IPS-18c (cell line): ENCODE measurements around the gene OR2V2.
"Not testable (repeated sequence)": the region's sequence is repeated elsewhere in the genome, so short reads cannot be mapped to it uniquely, and the experiment has no call there.

Experiments
- H3K4me3 ChIP-seq: 2 replicates; pipeline ENCODE4 v1.7.0; 2013; ENCODE audit warnings: low read depth, mild to moderate bottlenecking, low read length, moderate library complexity; ENCODE audit not compliant: insufficient read depth
- H3K9me3 ChIP-seq: one replicate; pipeline ENCODE4 v1.6.1; 2013; ENCODE audit warnings: mild to moderate bottlenecking, low read length, moderate library complexity; ENCODE audit not compliant: control insufficient read depth, insufficient read depth

Gene OR2V2

GRCh38 chr5:181113572-181113971 is 33.8 kb upstream of the OR2V2 start:
- H3K4me3 ChIP-seq, H3K9me3 ChIP-seq: not testable (repeated sequence)

- H3K4me3 ChIP-seq = peak overlapping the region; percentile 40; the same call in 1 of the 2 replicates
- H3K9me3 ChIP-seq = no peaks in the 10 kb centered on the region
Measured at GRCh38 chr5:181114284-181114843, 33.0 kb upstream of the OR2V2 start.

DNA sequence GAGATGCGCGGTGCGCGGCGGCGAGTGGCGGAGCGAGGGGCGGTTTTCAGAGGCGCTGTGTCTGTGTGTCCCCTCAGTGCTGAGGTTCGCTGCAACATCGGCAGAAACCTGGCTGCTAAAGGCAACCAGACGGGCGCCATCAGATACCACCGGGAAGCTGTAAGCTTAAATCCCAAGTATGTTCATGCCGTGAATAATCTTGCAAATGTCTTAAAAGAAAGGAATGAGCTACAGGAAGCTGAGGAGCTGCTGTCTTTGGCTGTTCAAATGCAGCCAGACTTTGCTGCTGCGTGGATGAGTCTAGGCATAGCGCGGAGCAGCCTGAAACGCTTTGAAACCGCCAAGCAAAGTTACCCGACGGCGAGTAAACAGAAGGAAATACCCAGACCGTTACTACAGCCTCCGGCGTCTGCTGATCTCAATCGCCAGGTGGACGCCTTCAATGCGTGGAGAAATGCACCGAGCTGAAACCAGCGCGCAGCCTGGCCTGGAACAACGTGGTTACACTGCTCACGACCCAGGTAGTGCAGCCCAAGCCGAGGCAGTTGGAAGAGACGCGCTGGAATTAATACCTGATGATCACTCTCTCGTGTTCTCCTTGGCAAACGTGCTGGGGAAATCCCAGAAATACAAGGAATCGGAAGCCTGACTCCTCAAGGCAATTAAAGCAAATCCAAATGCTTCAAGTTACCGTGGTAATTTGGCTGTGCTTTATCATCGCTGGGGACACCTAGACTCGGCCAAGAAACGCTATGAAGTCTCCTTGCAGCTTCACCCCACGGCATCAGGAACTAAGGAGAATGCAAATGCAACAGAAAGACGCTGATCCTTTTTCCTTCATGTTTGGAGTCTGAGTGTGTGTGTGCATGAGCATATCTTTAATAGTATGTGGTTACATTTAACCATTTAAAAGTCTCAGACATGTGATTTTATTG is 32.3 kb upstream of the OR2V2 start:
- H3K9me3 ChIP-seq = no peaks in the 10 kb centered on the region
- H3K4me3 ChIP-seq = peak overlapping the region; percentile 40; the same call in 1 of the 2 replicates

DNA sequence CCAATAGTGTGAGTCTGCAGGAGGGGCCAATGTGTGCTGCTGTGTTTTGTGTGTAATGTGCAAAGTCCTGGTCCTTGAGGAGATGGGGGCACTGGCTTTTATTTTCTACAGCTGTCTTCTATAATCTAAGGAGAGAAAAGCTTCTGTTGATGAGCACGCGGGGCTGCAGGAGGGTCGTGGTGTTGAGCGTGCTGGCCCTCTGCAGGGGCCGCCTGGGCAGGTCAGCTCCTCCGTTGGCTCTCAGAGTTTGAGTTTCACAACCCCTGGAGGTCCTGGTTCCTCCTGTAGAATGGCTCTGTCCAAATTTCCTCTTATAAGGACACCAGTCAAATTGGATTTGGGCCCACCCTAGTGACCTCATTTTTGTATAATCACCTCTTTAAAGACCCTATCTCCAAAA is 29.0 kb upstream of the OR2V2 start:
- no peaks in the 10 kb centered on the region for H3K9me3 ChIP-seq
- H3K4me3 ChIP-seq = no peak overlapping the region

DNA sequence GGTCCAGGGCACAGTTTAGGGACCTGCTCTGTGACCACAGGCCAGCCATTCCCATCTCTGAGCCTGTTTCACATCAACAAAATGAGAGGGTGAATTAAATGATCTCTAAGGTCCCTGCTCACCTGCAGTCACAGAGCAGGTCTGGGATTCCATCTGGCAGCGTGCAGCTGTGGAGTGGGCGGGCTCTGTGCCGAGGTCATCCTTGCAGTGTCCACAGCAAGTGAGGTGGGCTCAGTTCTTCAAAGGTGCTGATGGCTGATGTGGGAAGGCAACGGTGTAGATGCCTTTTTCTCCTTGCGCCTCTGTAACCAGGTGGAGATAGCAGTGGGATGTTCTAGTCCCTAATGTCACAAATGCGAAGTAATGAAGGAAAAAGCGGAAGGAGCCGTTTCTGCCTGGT is 28.3 kb upstream of the OR2V2 start:
- Histone ChIP-seq H3K9me3 (no peaks in the 10 kb centered on the region), H3K4me3 (no peak overlapping the region)

GRCh38 chr5:181120306-181120705 is 27.1 kb upstream of the OR2V2 start:
- H3K9me3 ChIP-seq = no peaks in the 10 kb centered on the region
- no peak overlapping the region for H3K4me3 ChIP-seq

DNA sequence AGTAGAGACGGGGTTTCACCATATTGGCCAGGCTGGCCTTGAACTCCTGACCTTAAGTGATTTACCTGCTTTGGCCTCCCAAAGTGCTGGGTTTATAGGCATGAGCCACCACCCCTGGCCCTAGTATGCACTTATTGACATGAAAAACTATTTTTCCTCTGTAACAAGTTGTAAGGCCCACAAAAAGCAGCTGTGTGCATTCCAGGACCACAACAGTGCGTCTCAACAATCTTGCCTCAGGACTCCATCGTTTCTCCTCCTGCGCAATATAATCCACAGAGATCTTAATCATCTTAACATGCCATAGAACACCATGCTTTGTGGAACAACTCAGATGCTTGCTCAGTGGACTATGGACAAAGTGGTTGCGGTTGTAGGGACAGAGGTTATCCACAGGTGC is 26.6 kb upstream of the OR2V2 start:
- H3K9me3 ChIP-seq = no peaks in the 10 kb centered on the region
- no peak overlapping the region for H3K4me3 ChIP-seq

DNA sequence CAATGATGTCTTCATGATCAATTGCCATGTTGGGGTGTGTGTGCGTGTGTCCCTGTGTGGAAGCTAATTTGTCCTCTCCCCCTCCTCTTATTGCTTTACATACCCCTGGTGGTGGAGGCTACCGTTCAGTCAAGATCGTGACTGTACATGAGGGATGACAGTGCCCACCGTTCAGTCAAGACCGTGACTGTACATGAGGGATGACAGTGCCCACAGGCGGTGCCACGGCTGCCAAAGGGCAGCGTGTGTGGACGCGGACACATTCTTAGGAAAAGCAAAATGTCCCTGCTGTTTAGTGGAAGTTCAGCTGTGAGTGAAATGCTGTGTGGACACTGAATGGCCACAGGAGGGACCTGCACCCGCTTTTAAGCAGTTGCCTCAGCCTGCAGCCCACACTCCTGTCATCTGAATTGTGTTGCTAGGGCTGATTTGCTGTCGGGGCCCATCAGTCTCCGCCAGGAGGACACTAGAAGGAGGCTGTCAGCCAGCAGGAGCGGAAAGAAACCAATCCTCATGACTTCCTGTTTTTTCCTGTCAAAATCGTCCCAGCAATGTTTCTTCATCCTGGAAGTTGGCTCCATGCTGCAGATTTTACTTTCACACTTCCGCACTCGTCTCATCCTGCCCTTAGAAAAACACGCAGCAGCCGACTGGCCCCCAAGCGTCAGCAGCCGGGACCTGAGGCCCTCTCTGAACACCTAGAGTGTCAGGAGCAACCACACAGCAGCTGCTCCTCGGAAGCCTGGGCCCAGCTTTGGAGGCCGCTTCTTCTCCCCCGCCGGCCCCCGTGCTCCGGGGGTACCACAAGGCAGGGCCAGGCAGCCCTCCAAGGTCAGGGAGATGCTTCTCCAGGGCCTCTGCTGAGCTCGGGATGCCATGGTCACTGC is 25.5 kb upstream of the OR2V2 start:
- Histone ChIP-seq H3K4me3 (no peak overlapping the region), H3K9me3 (no peaks in the 10 kb centered on the region)

GRCh38 chr5:181124526-181124925 is 22.9 kb upstream of the OR2V2 start:
- Histone ChIP-seq H3K9me3 (no peaks in the 10 kb centered on the region), H3K4me3 (no peak overlapping the region)

- H3K9me3 ChIP-seq = no peaks in the 10 kb centered on the region
Measured at GRCh38 chr5:181126841-181127240, 20.5 kb upstream of the OR2V2 start.

GRCh38 chr5:181127456-181127855 is 19.9 kb upstream of the OR2V2 start:
- no peak overlapping the region for H3K4me3 ChIP-seq
- H3K9me3 ChIP-seq = no peaks in the 10 kb centered on the region

More at GRCh38 chr5:181126841-181127240, 20.5 kb upstream of the OR2V2 start:
- H3K4me3 ChIP-seq = no peak overlapping the region

DNA sequence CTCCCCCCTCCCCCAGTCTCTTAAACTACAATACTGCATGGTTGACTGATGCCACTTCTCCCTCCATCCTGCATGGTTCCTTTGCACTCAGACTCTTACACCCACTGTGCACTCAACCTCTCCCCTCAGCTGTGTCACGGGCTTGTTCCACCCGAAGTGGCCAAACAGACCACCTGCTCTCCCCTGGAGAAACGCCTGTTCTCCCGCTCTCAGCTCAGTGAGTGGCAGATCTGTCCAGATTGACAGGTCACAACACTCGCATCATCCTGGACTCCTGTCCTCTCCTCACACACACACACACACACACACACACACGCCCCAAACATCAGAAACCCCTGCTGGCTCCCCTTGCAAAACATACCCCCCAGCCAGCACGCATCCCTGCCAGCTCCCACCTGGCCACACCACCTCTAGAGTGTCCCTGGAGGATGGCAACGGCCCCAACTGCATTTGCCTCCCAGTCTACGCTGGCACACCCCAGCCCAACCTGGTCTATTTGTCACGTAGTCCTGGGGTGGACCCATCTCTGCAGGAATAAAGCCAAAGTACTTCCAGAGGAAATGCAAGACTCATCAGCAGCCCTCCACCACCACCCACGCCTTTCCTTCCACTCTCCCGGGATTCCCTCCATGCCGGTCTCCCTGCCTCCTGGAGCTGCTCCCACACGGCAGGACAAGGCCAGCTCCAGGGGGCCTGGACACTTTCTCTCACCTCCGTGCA is 19.3 kb upstream of the OR2V2 start:
- Histone ChIP-seq H3K4me3 (no peak overlapping the region), H3K9me3 (no peaks in the 10 kb centered on the region)

DNA sequence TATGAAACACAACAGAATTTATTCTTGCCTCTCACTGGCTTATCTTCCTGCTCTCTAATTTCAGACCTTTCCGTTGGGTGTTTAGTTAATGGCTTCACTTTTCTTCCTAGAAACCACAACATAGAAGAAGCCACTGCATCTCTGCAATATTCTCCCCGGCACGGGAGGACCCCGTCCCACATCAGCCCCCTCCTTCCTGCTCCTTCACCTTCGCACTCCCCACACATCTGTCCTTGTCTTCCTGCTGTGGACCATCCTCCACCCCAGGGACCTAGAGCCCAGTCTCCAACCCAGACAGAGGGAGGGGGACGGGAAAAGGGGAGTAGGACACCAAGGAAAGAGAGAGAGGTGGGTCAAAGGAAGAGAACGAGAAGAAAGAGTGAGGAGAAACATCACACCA is 17.8 kb upstream of the OR2V2 start:
- H3K4me3 ChIP-seq = no peak overlapping the region
- no peaks in the 10 kb centered on the region for H3K9me3 ChIP-seq

- not testable (repeated sequence) for H3K4me3 ChIP-seq, H3K9me3 ChIP-seq
Measured at GRCh38 chr5:181130081-181130480, 17.3 kb upstream of the OR2V2 start.

GRCh38 chr5:181130832-181131496 is 16.4 kb upstream of the OR2V2 start, which contains the start of gene OR2V1:
OR2V1 (minus strand) TSS chr5:181131169; CDS start chr5:181125304, 5,865 bp downstream.
- H3K9me3 ChIP-seq = no peaks in the 10 kb centered on the region

DNA sequence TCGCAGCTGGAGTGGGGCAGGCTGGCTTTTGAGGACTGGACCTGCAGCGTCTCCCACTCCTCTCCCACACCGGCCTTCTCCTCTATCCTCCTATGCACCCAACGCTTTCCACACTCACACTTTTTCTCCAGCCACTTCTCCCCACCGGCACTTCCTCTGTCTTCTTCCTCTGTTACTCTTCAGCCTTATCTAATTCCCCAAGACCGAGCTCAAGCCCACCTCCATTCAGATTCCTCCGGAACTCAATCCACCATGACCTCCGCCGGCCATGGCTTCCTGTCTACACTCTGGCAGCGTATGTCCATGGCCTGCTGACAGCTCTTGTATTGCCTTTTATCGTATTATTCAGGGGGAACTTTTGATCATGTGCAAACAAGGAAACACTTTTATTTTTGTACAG is 15.9 kb upstream of the OR2V2 start:
- Histone ChIP-seq H3K4me3 (no peak overlapping the region; the same call in 1 of the 2 replicates), H3K9me3 (no peaks in the 10 kb centered on the region)

More at GRCh38 chr5:181130832-181131496, 16.4 kb upstream of the OR2V2 start, which contains the start of gene OR2V1:
- H3K4me3 ChIP-seq = no peak within 1 kb of the TSS; the same call in 1 of the 2 replicates
